Urinary bladder (tissue), 4 donors: ENCODE measurements around the gene ATG4B. TPM values are rescaled to one million over a fixed set of nuclear protein-coding genes. Genes with fewer than 3 reads are reported as not detected.

Experiments
- DNase-seq: peaks from one replicate; pipeline ENCODE4 v3.0.0-alpha.2; 2015; ENCODE audit errors: extremely low spot score
- H3K27ac ChIP-seq: one replicate; pipeline ENCODE4 v1.5.1; 2013; ENCODE audit warnings: low read depth, mild to moderate bottlenecking, moderate library complexity
- H3K36me3 ChIP-seq: one replicate; pipeline ENCODE4 v1.6.1; 2013; ENCODE audit warnings: mild to moderate bottlenecking, moderate library complexity; ENCODE audit not compliant: insufficient read depth
- H3K4me1 ChIP-seq: one replicate; pipeline ENCODE4 v1.6.1; 2013; ENCODE audit warnings: mild to moderate bottlenecking, moderate library complexity; ENCODE audit not compliant: insufficient read depth
- H3K4me3 ChIP-seq: one replicate; pipeline ENCODE4 v1.5.1; 2013; ENCODE audit warnings: low read depth, low read length
- WGBS: extraction: QIAGEN DNeasy Blood & Tissue Kit; methylation state at CpG from one replicate; pipeline ENCODE4 v1.1.7; 2013; 5-methylcytosine and 5-hydroxymethylcytosine counted together
- polyA plus RNA-seq: library from polyadenylated mRNA; stranded (reverse); fragments of 200-250 nt; gene quantifications from one replicate; pipeline ENCODE4 v1.2.3, GENCODE V29; 2013
- total RNA-seq: library from RNA; depleted of rRNA; stranded (reverse); fragments of >200 nt; gene quantifications from one replicate; pipeline ENCODE4 v1.2.3, GENCODE V29; 2014
- donor health status: healthy with polysubstance abuse.
- donor health status: healthy.

The ATG4B gene
- total and polyA plus RNA-seq, 2 donors, result 31.5 to 52.2 TPM

GRCh38 chr2:241639385-241639784 is 1.9 kb downstream of the ATG4B start:
- WGBS, result 94% methylated on average over 7 of the region's 7 CpGs
- Histone ChIP-seq H3K4me1 (no peaks in the 10 kb centered on the region), H3K36me3 (no peaks in the 10 kb centered on the region), H3K27ac (no peak overlapping the region), H3K4me3 (no peak overlapping the region)
- DNase-seq, result no peak

DNA sequence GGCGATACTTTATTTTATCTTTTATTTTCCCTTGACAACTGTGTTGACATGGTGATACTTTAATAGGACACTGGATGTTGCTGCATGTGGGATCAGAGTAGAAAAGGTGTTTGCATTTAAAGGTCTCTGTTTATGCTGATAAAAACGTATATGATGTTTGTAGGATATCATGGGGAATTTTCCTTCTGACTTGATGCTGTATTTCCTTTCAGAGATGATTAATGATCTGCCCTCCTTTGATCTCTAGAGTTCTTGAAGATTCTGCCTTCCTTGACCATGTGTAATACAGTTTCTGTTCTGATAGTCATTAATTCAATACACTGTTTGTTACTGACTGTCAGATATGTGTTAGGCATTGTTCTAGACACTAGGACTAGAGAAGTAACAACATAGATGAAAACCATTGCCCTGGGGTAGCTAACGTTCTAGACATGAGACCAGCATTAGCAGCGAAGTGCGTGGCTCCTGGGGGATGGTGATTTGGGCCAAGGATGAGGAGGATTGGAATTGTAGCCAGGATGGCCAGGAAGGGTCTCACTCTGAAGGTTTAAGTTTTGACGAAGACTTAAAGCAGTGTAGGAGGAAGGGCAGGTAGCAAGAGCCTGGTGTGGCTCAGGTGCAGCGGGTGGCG is 2.8 kb downstream of the ATG4B start:
- H3K4me1 ChIP-seq, result no peaks in the 10 kb centered on the region
- WGBS, result 89% methylated on average over 8 of the region's 8 CpGs
- no peak for DNase-seq
- H3K4me3 ChIP-seq, result no peak overlapping the region
- no peak overlapping the region for H3K27ac ChIP-seq
- H3K36me3 ChIP-seq, result no peaks in the 10 kb centered on the region

GRCh38 chr2:241641631-241642030 is 4.1 kb downstream of the ATG4B start:
- Histone ChIP-seq H3K36me3 (no peaks in the 10 kb centered on the region), H3K4me1 (no peaks in the 10 kb centered on the region), H3K4me3 (no peak overlapping the region), H3K27ac (no peak overlapping the region)
- 59% methylated on average over 2 of the region's 2 CpGs for WGBS
- no peak for DNase-seq

DNA sequence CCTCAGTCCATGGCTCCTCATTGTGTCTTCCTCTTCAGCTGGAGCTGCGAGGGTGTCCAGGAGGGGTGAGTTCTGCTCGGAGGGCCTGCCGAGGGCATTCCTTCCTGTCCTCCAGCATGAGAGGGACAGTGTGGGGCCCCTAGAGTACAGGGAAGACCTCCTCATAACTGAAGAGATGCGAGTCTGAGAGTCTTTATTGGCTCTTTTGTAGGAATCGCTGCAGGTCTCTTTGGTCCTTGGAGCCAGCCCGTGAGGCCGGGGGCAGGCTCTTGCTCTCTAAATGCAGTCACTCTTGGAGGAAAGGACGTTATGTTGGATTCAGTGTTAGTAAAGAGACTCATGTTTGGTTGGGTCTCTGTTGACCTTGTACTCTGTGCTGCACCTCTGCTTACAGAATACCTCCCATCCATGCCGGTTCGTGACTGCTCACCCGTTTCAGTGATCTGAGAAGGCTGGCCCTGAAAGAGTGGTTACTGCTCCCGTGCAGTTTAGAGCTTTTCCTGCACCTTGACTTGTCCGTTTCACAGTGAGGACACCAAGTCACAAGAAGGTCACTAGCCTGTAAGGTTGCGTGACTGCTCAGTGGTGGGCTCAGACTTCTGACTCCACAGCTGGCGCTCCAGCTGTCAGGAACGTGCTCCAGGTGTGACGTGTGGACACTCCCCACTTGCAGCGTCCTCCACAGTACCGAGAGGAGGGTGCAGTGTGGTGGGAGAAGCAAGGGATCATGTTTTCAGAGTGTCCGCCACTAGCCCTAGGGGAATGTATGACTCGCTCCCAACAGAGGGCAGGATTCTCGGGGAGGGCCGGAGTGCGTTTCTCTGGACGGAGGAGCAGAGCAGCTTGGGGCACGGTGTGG is 7.8 kb downstream of the ATG4B start:
- 86% methylated on average over 26 of the region's 26 CpGs for WGBS
- DNase-seq, result no peak
- no peaks in the 10 kb centered on the region for H3K4me1 ChIP-seq
- no peak overlapping the region for H3K4me3 ChIP-seq
- no peak overlapping the region for H3K27ac ChIP-seq
- H3K36me3 ChIP-seq, result no peaks in the 10 kb centered on the region

DNA sequence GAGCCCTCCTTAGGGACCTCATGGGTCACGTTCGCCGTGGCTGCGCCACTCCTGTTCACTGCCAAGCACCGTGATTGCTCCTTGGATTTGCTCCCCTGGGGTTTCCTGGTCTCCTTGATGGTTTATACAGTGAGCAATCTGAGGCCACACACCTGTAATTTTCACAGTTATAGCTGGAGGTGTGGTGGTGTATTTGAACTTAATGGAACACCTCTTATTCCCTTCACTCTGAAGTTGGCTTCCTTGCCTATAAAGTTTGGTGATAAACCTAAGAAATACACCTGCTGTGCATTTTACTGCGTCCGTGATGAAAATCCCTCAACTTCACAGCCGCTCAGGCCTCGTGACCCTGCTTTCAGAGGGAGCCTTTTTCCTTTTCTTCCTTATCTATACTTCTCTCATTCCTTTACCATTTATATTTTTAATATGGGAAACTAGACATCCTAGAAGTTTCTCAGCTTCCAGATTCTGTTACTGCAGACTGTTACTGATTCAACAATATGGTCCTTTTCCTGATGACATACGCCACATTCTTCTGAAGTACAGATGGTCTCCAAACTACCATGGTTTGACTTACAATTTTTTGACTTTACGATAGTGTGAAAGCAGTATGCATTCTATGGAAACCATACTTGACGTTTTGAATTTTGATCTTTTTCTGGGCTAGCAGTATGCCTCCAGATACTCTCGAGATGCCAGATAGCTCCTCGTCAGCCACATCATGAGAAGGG is 8.6 kb downstream of the ATG4B start:
- DNase-seq, result no peak
- Histone ChIP-seq H3K36me3 (no peaks in the 10 kb centered on the region), H3K4me3 (no peak overlapping the region), H3K4me1 (no peaks in the 10 kb centered on the region), H3K27ac (no peak overlapping the region)
- 89% methylated on average over 14 of the region's 14 CpGs for whole genome bisulfite sequencing

GRCh38 chr2:241648453-241648852 is 11.0 kb downstream of the ATG4B start:
- H3K27ac ChIP-seq, result no peak overlapping the region
- 82% methylated on average over 6 of the region's 6 CpGs for WGBS
- H3K4me1 ChIP-seq, result no peaks in the 10 kb centered on the region
- DNase-seq, result no peak
- H3K4me3 ChIP-seq, result no peak overlapping the region
- H3K36me3 ChIP-seq, result no peaks in the 10 kb centered on the region

DNA sequence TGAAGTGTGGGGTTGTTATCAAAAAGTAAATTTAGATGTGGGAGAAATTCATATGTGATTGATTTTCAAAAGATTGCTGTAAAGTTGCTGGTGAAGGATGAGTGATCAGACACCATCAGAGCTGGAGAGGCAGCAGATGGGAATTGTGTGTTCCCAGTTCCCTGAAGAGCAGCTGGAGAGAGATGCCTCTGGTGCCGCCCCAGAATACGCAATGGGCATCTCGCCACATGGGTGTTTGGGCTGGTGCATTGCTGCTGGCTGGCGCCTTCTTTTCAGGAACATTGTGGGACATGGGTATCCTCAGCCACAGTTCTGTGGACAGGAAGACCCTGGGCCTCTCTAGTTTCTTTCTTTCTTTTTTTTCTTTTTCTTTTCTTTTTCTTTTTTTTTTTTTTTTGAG is 11.9 kb downstream of the ATG4B start:
- H3K4me3 ChIP-seq, result no peak overlapping the region
- no peaks in the 10 kb centered on the region for H3K4me1 ChIP-seq
- H3K36me3 ChIP-seq, result no peaks in the 10 kb centered on the region
- WGBS, result 87% methylated on average over 4 of the region's 4 CpGs
- DNase-seq, result no peak
- no peak overlapping the region for H3K27ac ChIP-seq

DNA sequence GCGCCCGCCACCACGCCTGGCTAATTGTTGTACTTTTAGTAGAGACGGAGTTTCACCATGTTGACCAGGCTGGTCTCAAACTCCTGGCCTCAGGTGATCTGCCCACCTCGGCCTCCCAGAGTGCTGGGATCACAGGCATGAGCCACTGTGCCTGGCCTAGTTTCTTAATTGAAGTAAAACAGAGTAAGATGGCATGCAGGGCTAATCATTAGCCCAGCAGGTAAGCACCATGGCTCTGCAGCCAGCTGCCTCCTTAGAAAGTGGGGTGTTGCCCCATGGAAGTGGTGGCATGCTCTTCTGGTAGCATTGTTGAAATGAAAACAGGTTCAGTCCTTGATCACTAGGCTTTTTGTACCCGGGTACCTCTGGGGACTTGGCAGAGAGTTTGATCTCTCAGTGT is 12.4 kb downstream of the ATG4B start:
- H3K36me3 ChIP-seq, result no peaks in the 10 kb centered on the region
- no peak for DNase-seq
- no peak overlapping the region for H3K27ac ChIP-seq
- H3K4me3 ChIP-seq, result no peak overlapping the region
- WGBS, result 95% methylated on average over 6 of the region's 6 CpGs
- no peaks in the 10 kb centered on the region for H3K4me1 ChIP-seq

GRCh38 chr2:241652142-241652541 is 14.6 kb downstream of the ATG4B start:
- DNase-seq, result no peak
- Histone ChIP-seq H3K36me3 (no peaks in the 10 kb centered on the region), H3K27ac (no peak overlapping the region), H3K4me3 (no peak overlapping the region), H3K4me1 (no peaks in the 10 kb centered on the region)
- 96% methylated on average over 9 of the region's 9 CpGs for WGBS

- WGBS, result 97% methylated on average over 9 of the region's 9 CpGs
- no peak for DNase-seq
- H3K27ac ChIP-seq, result no peak overlapping the region
- no peaks in the 10 kb centered on the region for H3K4me1 ChIP-seq
- no peak overlapping the region for H3K4me3 ChIP-seq
- no peaks in the 10 kb centered on the region for H3K36me3 ChIP-seq
Observed at GRCh38 chr2:241652722-241653121, 15.2 kb downstream of the ATG4B start.

DNA sequence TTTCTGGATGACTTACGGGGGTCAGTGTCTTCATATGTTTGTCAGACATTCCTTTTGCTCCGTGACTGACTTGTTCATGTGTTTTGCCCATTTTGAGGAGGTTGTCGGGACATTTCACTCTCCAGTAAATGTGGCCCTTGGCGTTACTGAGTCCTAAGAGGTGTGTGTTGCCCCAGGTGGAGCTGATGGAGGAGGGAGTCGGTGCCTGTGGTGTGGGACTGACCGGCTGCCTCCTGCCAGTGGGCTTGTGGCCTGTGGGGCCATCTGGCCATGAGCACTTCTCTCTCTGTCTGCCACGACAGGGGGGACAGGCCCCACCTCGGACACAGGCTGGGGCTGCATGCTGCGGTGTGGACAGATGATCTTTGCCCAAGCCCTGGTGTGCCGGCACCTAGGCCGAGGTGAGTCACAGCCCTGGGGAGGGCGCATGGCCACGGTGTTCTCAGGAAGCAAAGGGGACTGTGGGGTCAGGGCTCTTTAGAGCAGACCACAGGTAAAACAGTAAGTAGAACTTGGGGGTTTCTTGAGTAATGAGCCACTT is 15.8 kb downstream of the ATG4B start:
- H3K4me1 ChIP-seq, result no peaks in the 10 kb centered on the region
- H3K4me3 ChIP-seq, result no peak overlapping the region
- no peak overlapping the region for H3K27ac ChIP-seq
- WGBS, result 93% methylated on average over 13 of the region's 13 CpGs
- no peak for DNase-seq
- H3K36me3 ChIP-seq, result no peaks in the 10 kb centered on the region

DNA sequence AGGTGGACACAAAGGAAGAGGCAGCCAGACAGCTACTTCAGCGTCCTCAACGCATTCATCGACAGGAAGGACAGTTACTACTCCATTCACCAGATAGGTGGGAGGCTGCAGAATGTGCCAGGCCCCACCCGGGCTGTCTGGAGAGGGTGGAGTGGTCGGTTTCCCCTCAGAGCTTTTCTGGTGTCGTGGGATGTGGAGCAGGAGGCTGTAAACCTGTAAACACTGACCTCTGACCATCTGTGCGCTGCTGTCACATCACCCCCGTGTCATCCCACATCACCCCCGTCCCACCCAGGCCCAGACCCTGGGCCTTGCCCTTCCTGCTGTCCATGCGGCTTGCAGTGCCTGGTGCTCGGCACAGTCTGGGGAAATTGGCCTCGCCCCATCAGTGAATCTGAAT is 17.1 kb downstream of the ATG4B start:
- no peak overlapping the region for H3K4me3 ChIP-seq
- no peak overlapping the region for H3K27ac ChIP-seq
- 87% methylated on average over 12 of the region's 12 CpGs for WGBS
- H3K36me3 ChIP-seq, result no peaks in the 10 kb centered on the region
- no peaks in the 10 kb centered on the region for H3K4me1 ChIP-seq
- DNase-seq, result no peak

DNA sequence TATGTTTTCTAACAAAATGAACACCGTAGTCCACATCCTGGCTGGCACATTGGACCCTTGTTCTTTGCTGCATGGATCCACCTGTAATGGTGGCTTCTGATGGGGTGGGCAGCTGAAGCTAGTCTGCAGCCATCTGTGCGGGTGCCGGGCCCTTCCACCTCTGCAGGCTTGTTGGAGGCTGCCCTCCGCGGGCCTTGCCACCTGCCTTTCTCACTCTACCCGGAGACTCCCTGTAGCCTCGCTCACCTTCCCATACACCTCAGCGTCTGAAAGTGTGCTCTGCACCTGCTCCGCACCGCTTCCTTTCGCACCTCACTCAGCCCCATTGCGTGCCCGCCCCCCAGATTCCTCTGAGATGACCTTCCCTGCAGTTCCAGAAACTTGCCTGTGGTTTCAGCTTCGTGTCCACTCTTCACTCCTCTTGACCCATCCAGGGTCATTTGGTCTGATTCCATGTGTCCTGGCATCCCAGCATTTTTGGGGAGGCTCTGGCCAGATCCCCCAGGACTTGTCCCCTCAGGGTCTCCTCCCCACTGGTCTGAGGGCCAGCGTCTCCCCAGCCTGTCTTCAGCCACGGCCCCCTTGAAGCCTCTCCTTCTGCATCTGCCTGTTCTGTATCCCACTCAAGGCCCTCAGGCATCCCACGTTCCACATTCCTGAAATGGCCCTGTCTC is 18.2 kb downstream of the ATG4B start:
- 91% methylated on average over 17 of the region's 17 CpGs for WGBS
- H3K27ac ChIP-seq, result no peak overlapping the region
- H3K4me1 ChIP-seq, result no peaks in the 10 kb centered on the region
- H3K4me3 ChIP-seq, result no peak overlapping the region
- DNase-seq, result no peak
- H3K36me3 ChIP-seq, result no peaks in the 10 kb centered on the region
